ENCODE data around the gene ASAP3.
"Not testable (repeated sequence)": the region's sequence is repeated elsewhere in the genome, so short reads cannot be mapped to it uniquely, and the experiment has no call there.

The ASAP3 gene

GRCh38 chr1:23515905-23516304, 31.9 kb upstream of the ASAP3 start:
- Histone ChIP-seq H3K36me3 (ENCODE audit: control insufficient read depth in 5 of 5, insufficient read depth in 5 of 5, low read length in 5 of 5) (no peaks in the 10 kb centered on the region), H3K9me3 (ENCODE audit: control insufficient read depth in 5 of 5, low read length in 5 of 5) (peaks cover 0 to 4% (median 0%) of the 10 kb centered on the region in 5 donors), H3K4me1 (ENCODE audit: control insufficient read depth in 5 of 5, insufficient read depth in 5 of 5, low read length in 5 of 5) (no peaks in the 10 kb centered on the region), H3K27ac (ENCODE audit: low read depth, low read length) (no peak overlapping the region), H3K4me3 (ENCODE audit: low read depth in 1 of 5, low read length in 5 of 5) (no peak overlapping the region), H3K27me3 (ENCODE audit: control insufficient read depth in 5 of 5, insufficient read depth in 4 of 5, low read length in 5 of 5) (no peaks in the 10 kb centered on the region), H3K9ac (ENCODE audit: low read length in 5 of 5) (no peak overlapping the region)

DNA sequence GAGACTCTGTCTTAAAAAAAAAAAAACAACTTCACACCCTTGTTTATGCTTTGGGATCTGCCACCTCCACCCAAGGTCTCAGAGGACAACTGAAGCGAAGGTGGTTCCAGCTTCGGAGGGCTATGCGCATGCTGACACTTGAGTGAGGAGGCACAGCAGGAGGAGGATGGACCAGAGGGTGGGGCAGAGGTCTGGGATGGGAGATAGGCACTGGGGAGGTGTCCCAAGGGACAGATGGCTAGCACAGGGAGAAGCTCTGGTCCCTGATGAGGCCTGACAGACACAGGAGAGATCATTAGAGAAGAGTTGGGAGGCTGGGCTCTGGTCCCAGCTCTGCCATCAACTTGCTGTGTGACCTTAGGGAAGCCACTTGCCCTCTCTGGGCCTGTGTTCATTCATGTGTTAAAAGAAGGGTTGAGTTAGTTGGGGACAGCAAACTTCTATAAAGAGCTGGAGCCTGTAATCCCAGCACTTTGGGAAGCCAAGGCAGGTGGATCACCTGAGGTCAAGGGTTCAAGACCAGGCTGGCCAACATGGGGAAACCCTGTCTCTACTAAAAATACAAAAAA, 30.2 kb upstream of the ASAP3 start:
- Histone ChIP-seq H3K4me1 (ENCODE audit: control insufficient read depth in 5 of 5, insufficient read depth in 5 of 5, low read length in 5 of 5) (no peaks in the 10 kb centered on the region), H3K36me3 (ENCODE audit: control insufficient read depth in 5 of 5, insufficient read depth in 5 of 5, low read length in 5 of 5) (no peaks in the 10 kb centered on the region), H3K9me3 (ENCODE audit: control insufficient read depth in 5 of 5, low read length in 5 of 5) (peaks cover 0 to 4% (median 0%) of the 10 kb centered on the region in 5 donors), H3K4me3 (ENCODE audit: low read depth in 1 of 5, low read length in 5 of 5) (no peak overlapping the region), H3K27ac (ENCODE audit: low read depth, low read length) (no peak overlapping the region), H3K27me3 (ENCODE audit: control insufficient read depth in 5 of 5, insufficient read depth in 4 of 5, low read length in 5 of 5) (no peaks in the 10 kb centered on the region), H3K9ac (ENCODE audit: low read length in 5 of 5) (no peak overlapping the region)

- Histone ChIP-seq H3K4me3 (ENCODE audit: low read depth in 1 of 5, low read length in 5 of 5) (no peak overlapping the region), H3K27ac (ENCODE audit: low read depth, low read length) (no peak overlapping the region), H3K9me3 (ENCODE audit: control insufficient read depth in 5 of 5, low read length in 5 of 5) (no peaks in the 10 kb centered on the region), H3K27me3 (ENCODE audit: control insufficient read depth in 5 of 5, insufficient read depth in 4 of 5, low read length in 5 of 5) (peaks cover 0 to 4% (median 0%) of the 10 kb centered on the region in 5 donors), H3K4me1 (ENCODE audit: control insufficient read depth in 5 of 5, insufficient read depth in 5 of 5, low read length in 5 of 5) (no peaks in the 10 kb centered on the region), H3K36me3 (ENCODE audit: control insufficient read depth in 5 of 5, insufficient read depth in 5 of 5, low read length in 5 of 5) (no peaks in the 10 kb centered on the region), H3K9ac (ENCODE audit: low read length in 5 of 5) (no peak overlapping the region)
These were observed 25.9 kb upstream of the ASAP3 start for GRCh38 chr1:23509896-23510295.

DNA sequence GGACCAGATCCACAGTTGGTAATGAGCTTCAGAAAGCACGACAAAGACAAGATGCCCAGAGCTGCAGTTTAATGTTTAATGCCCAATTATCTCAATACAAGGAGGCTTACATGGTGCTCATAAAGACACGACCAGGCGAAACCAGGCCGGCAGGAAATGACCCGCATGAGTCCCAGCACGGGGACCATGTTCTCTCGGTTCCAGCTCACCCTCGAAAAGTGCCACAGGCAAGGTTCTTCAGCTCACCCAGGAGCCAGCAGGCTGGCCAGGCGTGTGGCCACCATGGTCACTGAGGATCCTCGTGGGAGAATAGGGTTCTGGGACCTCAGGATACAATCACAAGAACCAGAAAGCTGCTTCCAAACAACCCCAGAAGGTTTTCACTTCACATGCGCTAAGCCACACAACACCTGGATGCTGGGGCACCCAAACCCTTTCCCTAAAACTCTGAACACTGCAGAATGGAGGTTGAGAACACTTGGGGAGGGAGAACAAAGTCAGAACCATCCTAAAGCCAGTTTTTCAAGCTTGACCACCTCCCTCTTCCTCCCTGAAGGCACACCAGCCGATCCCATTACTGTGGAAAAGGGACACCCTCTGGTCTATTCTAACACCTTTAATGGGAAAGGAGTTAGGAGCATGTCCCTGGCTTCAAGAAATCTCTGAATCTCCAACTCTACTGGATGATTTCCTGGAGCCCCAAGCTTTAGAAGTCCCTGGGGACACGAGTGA, 22.6 kb upstream of the ASAP3 start:
- H3K4me1 ChIP-seq (ENCODE audit: control insufficient read depth in 5 of 5, insufficient read depth in 5 of 5, low read length in 5 of 5), result no peaks in the 10 kb centered on the region
- H3K36me3 ChIP-seq (ENCODE audit: control insufficient read depth in 5 of 5, insufficient read depth in 5 of 5, low read length in 5 of 5), result no peaks in the 10 kb centered on the region
- H3K27ac ChIP-seq (ENCODE audit: low read depth, low read length), result no peak overlapping the region
- H3K9ac ChIP-seq (ENCODE audit: low read length in 5 of 5), result no peak overlapping the region
- H3K9me3 ChIP-seq (ENCODE audit: control insufficient read depth in 5 of 5, low read length in 5 of 5), result no peaks in the 10 kb centered on the region
- H3K4me3 ChIP-seq (ENCODE audit: low read depth in 1 of 5, low read length in 5 of 5), result no peak overlapping the region
- H3K27me3 ChIP-seq (ENCODE audit: control insufficient read depth in 5 of 5, insufficient read depth in 4 of 5, low read length in 5 of 5), result peaks cover 0 to 5% (median 0%) of the 10 kb centered on the region in 5 donors

DNA sequence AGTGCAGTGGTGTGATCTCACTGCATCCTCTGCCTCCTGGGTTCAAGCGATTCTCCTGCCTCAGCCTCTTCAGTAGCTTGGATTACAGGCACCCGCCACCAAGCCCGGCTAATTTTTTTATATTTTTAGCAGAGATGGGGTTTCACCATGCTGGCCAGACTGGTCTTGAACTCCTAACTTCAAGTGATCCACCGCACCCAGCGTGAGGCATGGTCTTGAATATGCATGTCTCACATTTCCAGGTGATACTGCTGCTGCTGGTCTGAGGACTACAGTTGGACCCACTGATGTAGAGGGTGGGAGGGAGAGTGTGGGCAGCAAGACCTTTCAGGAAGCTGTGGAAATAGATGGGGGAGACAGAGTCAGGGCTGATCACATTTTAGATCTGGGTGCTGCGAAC, 21.9 kb upstream of the ASAP3 start:
- Histone ChIP-seq H3K27ac (ENCODE audit: low read depth, low read length) (no peak overlapping the region), H3K9me3 (ENCODE audit: control insufficient read depth in 5 of 5, low read length in 5 of 5) (no peaks in the 10 kb centered on the region), H3K27me3 (ENCODE audit: control insufficient read depth in 5 of 5, insufficient read depth in 4 of 5, low read length in 5 of 5) (peaks cover 0 to 5% (median 0%) of the 10 kb centered on the region in 5 donors), H3K36me3 (ENCODE audit: control insufficient read depth in 5 of 5, insufficient read depth in 5 of 5, low read length in 5 of 5) (no peaks in the 10 kb centered on the region), H3K4me3 (ENCODE audit: low read depth in 1 of 5, low read length in 5 of 5) (no peak overlapping the region), H3K4me1 (ENCODE audit: control insufficient read depth in 5 of 5, insufficient read depth in 5 of 5, low read length in 5 of 5) (no peaks in the 10 kb centered on the region), H3K9ac (ENCODE audit: low read length in 5 of 5) (no peak overlapping the region)

DNA sequence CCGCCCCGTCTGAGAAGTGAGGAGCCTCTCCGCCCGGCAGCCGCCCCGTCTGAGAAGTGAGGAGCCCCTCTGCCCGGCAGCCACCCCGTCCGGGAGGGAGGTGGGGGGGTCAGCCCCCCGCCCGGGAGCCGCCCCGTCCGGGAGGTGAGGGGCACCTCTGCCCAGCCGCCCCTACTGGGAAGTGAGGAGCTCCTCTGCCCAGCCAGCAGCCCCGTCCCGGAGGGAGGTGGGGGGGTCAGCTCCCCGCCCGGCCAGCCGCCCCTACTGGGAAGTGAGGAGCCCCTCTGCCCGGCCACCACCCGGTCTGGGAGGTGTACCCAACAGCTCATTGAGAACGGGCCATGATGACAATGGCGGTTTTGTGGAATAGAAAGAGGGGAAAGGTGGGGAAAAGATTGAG, 20.2 kb upstream of the ASAP3 start:
- not testable (repeated sequence) for H3K36me3 ChIP-seq (ENCODE audit: control insufficient read depth in 5 of 5, insufficient read depth in 5 of 5, low read length in 5 of 5); H3K4me1 ChIP-seq (ENCODE audit: control insufficient read depth in 5 of 5, insufficient read depth in 5 of 5, low read length in 5 of 5); H3K9ac ChIP-seq (ENCODE audit: low read length in 5 of 5)

DNA sequence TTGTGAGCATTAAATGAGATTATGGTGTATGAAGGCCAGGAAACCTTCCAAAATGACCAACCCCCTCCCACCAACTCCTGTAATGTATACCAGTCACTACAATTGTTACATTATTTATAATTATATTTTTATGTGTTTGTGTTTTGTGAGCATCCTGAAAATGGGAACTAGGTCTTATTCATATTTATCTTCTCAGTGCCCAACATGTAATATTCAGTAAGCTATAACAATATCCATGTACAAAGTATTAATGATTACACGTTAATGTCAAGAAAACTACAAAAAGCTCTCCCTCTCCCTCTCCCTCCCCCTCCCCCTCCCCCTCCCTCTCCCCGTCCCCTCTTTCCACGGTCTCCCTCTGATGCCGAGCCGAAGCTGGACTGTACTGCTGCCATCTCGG, 19.0 kb upstream of the ASAP3 start:
- Histone ChIP-seq H3K36me3 (ENCODE audit: control insufficient read depth in 5 of 5, insufficient read depth in 5 of 5, low read length in 5 of 5) (no peaks in the 10 kb centered on the region), H3K27ac (ENCODE audit: low read depth, low read length) (no peak overlapping the region), H3K27me3 (ENCODE audit: control insufficient read depth in 5 of 5, insufficient read depth in 4 of 5, low read length in 5 of 5) (peaks cover 0 to 5% (median 0%) of the 10 kb centered on the region in 5 donors), H3K9ac (ENCODE audit: low read length in 5 of 5) (no peak overlapping the region), H3K9me3 (ENCODE audit: control insufficient read depth in 5 of 5, low read length in 5 of 5) (no peaks in the 10 kb centered on the region), H3K4me3 (ENCODE audit: low read depth in 1 of 5, low read length in 5 of 5) (no peak overlapping the region), H3K4me1 (ENCODE audit: control insufficient read depth in 5 of 5, insufficient read depth in 5 of 5, low read length in 5 of 5) (no peaks in the 10 kb centered on the region)

More for the DNA sequence above, 20.2 kb upstream of the ASAP3 start:
- not testable (repeated sequence) for H3K9me3 ChIP-seq (ENCODE audit: control insufficient read depth in 5 of 5, low read length in 5 of 5); H3K4me3 ChIP-seq (ENCODE audit: low read depth in 1 of 5, low read length in 5 of 5); H3K27ac ChIP-seq (ENCODE audit: low read depth, low read length); H3K27me3 ChIP-seq (ENCODE audit: control insufficient read depth in 5 of 5, insufficient read depth in 4 of 5, low read length in 5 of 5)

GRCh38 chr1:23500466-23500865, 16.5 kb upstream of the ASAP3 start:
- no peaks in the 10 kb centered on the region for H3K4me1 ChIP-seq (ENCODE audit: control insufficient read depth in 5 of 5, insufficient read depth in 5 of 5, low read length in 5 of 5)
- H3K36me3 ChIP-seq (ENCODE audit: control insufficient read depth in 5 of 5, insufficient read depth in 5 of 5, low read length in 5 of 5), result no peaks in the 10 kb centered on the region
- H3K27me3 ChIP-seq (ENCODE audit: control insufficient read depth in 5 of 5, insufficient read depth in 4 of 5, low read length in 5 of 5), result peaks cover 0 to 5% (median 0%) of the 10 kb centered on the region in 5 donors
- no peak overlapping the region for H3K4me3 ChIP-seq (ENCODE audit: low read depth in 1 of 5, low read length in 5 of 5)
- no peaks in the 10 kb centered on the region for H3K9me3 ChIP-seq (ENCODE audit: control insufficient read depth in 5 of 5, low read length in 5 of 5)
- H3K27ac ChIP-seq (ENCODE audit: low read depth, low read length), result no peak overlapping the region
- H3K9ac ChIP-seq (ENCODE audit: low read length in 5 of 5), result no peak overlapping the region

DNA sequence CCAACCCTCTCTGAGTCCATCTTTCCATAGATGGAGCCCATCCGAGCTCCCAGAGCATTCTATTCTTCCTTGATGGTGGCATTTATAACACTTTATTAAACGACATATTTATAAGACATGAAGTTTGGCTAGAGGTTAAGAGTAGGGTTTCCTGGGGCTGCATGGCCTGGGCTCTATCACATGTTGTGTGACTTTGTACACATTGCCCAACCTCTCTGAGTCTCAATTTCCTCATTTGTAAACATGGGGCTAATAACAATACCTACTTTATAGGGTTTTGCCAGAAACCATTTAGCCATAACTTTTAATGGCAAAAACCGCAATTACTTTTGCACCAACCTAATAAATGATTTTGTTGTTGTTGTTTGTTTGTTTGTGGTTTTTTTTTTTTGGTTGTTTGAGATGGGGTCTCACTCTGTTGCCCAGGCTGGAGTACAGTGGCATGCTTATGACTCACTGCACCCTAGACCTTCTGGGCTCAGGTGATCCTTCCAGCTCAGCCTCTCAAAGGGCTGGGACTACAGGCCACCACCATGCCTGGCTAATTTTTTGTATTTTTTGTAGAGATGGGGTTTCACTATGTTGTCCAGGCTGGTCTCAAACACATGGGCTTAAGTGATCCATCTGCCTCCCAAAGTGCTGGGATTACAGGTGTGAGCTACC, 13.9 kb upstream of the ASAP3 start:
- Histone ChIP-seq H3K9me3 (ENCODE audit: control insufficient read depth in 5 of 5, low read length in 5 of 5) (no peaks in the 10 kb centered on the region), H3K36me3 (ENCODE audit: control insufficient read depth in 5 of 5, insufficient read depth in 5 of 5, low read length in 5 of 5) (no peaks in the 10 kb centered on the region), H3K9ac (ENCODE audit: low read length in 5 of 5) (no peak overlapping the region), H3K4me1 (ENCODE audit: control insufficient read depth in 5 of 5, insufficient read depth in 5 of 5, low read length in 5 of 5) (no peaks in the 10 kb centered on the region), H3K4me3 (ENCODE audit: low read depth in 1 of 5, low read length in 5 of 5) (no peak overlapping the region), H3K27me3 (ENCODE audit: control insufficient read depth in 5 of 5, insufficient read depth in 4 of 5, low read length in 5 of 5) (no peaks in the 10 kb centered on the region), H3K27ac (ENCODE audit: low read depth, low read length) (no peak overlapping the region)

DNA sequence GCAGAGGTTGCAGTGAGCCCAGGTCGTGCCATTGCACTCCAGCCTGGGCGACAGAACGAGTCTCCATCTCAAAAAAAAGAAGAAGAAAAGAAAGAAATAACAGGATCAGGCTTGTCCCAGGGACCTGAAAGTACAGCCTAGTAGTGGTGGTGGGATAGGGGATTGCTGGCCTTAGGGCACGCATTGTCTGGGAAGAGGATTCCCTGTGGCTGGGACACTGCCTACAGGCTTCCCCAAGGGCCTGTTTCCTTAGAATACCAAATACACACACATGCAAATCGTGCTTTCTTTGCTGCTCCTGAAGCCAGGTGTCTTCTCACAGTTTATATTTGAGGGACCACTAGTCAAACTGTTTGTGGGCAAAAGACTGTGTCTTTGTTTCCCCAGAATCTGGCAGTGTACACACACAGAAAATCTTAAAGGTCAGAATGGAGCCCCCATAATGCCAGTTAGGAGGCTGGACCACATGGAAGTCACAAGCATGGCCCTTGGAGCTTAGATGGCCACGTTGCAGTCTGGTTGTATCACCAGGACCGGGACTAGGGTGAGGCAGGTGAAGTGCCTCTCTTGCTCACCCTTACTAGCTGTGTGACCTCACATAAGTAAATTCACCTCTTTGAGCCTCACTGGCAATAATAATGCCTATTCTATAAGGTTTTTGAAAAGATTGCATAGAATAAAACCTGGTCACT, 12.7 kb upstream of the ASAP3 start:
- Histone ChIP-seq H3K27me3 (ENCODE audit: control insufficient read depth in 5 of 5, insufficient read depth in 4 of 5, low read length in 5 of 5) (no peaks in the 10 kb centered on the region), H3K36me3 (ENCODE audit: control insufficient read depth in 5 of 5, insufficient read depth in 5 of 5, low read length in 5 of 5) (no peaks in the 10 kb centered on the region), H3K4me1 (ENCODE audit: control insufficient read depth in 5 of 5, insufficient read depth in 5 of 5, low read length in 5 of 5) (no peaks in the 10 kb centered on the region)

More for the DNA sequence above, 12.7 kb upstream of the ASAP3 start:
- no peak overlapping the region for H3K4me3 ChIP-seq (ENCODE audit: low read depth in 1 of 5, low read length in 5 of 5)
- H3K9me3 ChIP-seq (ENCODE audit: control insufficient read depth in 5 of 5, low read length in 5 of 5), result no peaks in the 10 kb centered on the region
- H3K9ac ChIP-seq (ENCODE audit: low read length in 5 of 5), result no peak overlapping the region
- no peak overlapping the region for H3K27ac ChIP-seq (ENCODE audit: low read depth, low read length)

Measured in subcutaneous abdominal adipose tissue (tissue), 5 donors.